ENCODE results near the gene LCE3D. TPM values are rescaled to one million over a fixed set of nuclear protein-coding genes. Genes with fewer than 3 reads are reported as not detected.
A peak's percentile ranks its signal among the peaks of the same experiment; 100 is the strongest.

The LCE3D gene
- total RNA-seq, 1 donor = not detected

DNA sequence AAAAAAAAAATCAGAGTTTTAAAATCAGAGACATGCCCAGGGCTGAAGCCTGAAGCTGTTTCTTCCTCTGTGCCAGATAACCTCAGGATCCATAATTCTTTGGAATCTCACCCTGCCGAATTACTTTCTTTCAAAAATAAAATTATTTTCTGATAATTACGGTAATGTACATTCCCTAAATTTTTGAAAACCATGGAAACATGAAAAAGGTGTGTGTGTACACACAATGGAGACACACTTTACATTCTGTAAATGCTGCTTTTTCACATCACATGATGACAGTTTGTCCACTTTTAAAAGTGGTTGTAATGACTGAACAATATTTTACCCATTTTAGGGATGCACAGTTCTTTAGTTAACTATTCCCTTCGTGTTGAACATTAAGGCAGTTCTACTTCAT lies 44.5 kb downstream of the LCE3D start:
- TF ChIP-seq, protein P1, sequence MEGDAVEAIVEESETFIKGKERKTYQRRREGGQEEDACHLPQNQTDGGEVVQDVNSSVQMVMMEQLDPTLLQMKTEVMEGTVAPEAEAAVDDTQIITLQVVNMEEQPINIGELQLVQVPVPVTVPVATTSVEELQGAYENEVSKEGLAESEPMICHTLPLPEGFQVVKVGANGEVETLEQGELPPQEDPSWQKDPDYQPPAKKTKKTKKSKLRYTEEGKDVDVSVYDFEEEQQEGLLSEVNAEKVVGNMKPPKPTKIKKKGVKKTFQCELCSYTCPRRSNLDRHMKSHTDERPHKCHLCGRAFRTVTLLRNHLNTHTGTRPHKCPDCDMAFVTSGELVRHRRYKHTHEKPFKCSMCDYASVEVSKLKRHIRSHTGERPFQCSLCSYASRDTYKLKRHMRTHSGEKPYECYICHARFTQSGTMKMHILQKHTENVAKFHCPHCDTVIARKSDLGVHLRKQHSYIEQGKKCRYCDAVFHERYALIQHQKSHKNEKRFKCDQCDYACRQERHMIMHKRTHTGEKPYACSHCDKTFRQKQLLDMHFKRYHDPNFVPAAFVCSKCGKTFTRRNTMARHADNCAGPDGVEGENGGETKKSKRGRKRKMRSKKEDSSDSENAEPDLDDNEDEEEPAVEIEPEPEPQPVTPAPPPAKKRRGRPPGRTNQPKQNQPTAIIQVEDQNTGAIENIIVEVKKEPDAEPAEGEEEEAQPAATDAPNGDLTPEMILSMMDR (IDR thresholded peaks at IDR 0.05; ENCODE audit: insufficient read depth, low read length) = no peak
- H3K4me3 ChIP-seq (ENCODE audit: low read depth, low read length) = no peak overlapping the region
- no peak for DNase-seq (ENCODE audit: low read depth)

DNA sequence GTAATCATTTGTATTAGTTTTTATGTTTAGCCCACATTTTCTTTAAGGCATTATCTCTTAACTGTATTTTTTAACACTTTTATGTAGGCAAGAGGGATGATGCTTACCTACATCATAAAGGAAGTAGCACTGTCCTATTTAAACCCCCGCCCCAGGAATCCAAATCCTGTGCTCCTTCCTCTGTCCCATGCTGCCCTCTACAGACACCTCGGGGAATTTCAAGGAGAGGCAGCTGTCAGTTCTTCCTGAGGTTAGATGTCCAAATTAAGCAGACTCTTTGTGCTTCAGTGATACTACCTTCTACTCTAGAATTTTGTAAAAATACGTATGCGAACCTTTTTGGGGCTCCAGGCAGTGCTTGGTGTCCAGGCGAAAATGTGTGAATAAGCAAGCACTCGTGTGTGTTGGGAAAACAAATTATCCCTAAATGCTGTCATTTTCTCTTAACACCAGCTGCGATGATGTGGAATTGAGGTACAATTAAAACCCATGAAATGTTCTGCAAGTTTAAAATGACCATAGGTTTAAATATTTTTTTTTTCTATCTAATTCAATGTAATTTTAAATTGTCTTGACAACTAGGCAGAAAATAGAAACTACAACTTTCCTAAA lies 46.9 kb downstream of the LCE3D start:
- peak; percentile 23 for DNase-seq (ENCODE audit: low read depth)
- TF ChIP-seq, protein P1 (IDR thresholded peaks at IDR 0.05; ENCODE audit: insufficient read depth, low read length) = peak; percentile 65

More for the DNA sequence above, 46.9 kb downstream of the LCE3D start:
- no peak overlapping the region for H3K4me3 ChIP-seq (ENCODE audit: low read depth, low read length)

Small RNA genes within 50 kb of the gene (small RNA-seq; reads per million reads assigned to genes)
- not detected for gene LCE3A
- gene LCE3B = not detected

Other genes with a start within 250 kb of the LCE3D start
- gene FLG2, start 220.5 kb downstream of the LCE3D start, total RNA-seq (ENCODE audit: low replicate concordance) = not detected in 2 replicates
- gene CRNN, start 166.3 kb downstream of the LCE3D start, total RNA-seq (ENCODE audit: low replicate concordance) = not detected in 2 replicates
- gene LCE5A, start 69.7 kb downstream of the LCE3D start, total RNA-seq (ENCODE audit: low replicate concordance) = not detected in 2 replicates
- gene CRCT1, start 66.0 kb downstream of the LCE3D start, total RNA-seq (ENCODE audit: low replicate concordance) = not detected in 2 replicates
- gene LCE3E, start 13.7 kb downstream of the LCE3D start, total RNA-seq (ENCODE audit: low replicate concordance) = not detected in 2 replicates
- gene LCE3C, start 19.7 kb upstream of the LCE3D start, total RNA-seq (ENCODE audit: low replicate concordance) = not detected in 2 replicates
- not detected in 2 replicates for gene LCE3B, start 33.3 kb upstream of the LCE3D start, total RNA-seq (ENCODE audit: low replicate concordance)
- not detected in 2 replicates for gene LCE3A, start 42.6 kb upstream of the LCE3D start, total RNA-seq (ENCODE audit: low replicate concordance)
- not detected in 2 replicates for gene LCE2D, start 82.9 kb upstream of the LCE3D start, total RNA-seq (ENCODE audit: low replicate concordance)
- gene LCE2C, start 94.8 kb upstream of the LCE3D start, total RNA-seq (ENCODE audit: low replicate concordance) = not detected in 2 replicates
- not detected in 2 replicates for gene LCE2B, start 105.6 kb upstream of the LCE3D start, total RNA-seq (ENCODE audit: low replicate concordance)
- not detected in 2 replicates for gene LCE2A, start 117.8 kb upstream of the LCE3D start, total RNA-seq (ENCODE audit: low replicate concordance)
- not detected in 2 replicates for gene LCE4A, start 127.6 kb upstream of the LCE3D start, total RNA-seq (ENCODE audit: low replicate concordance)
- gene KPRP, start 177.5 kb upstream of the LCE3D start, total RNA-seq (ENCODE audit: low replicate concordance) = not detected in 2 replicates
- gene LCE1F, start 194.6 kb upstream of the LCE3D start, total RNA-seq (ENCODE audit: low replicate concordance) = not detected in 2 replicates
- gene LCE1E, start 205.7 kb upstream of the LCE3D start, total RNA-seq (ENCODE audit: low replicate concordance) = not detected in 2 replicates
- gene LCE1D, start 216.2 kb upstream of the LCE3D start, total RNA-seq (ENCODE audit: low replicate concordance) = not detected in 2 replicates
- gene LCE1C, start 226.1 kb upstream of the LCE3D start, total RNA-seq (ENCODE audit: low replicate concordance) = not detected in 2 replicates
- not detected in 2 replicates for gene LCE1B, start 231.5 kb upstream of the LCE3D start, total RNA-seq (ENCODE audit: low replicate concordance)
- not detected in 2 replicates for gene LCE1A, start 247.0 kb upstream of the LCE3D start, total RNA-seq (ENCODE audit: low replicate concordance)

All from fibroblast of the aortic adventitia (primary cell).